OCI-LY3 (cell line): Measurements from ENCODE around the gene FBXW8.

Source experiments
- EZH2phosphoT487 ChIP-seq: fragments of 200-600 bp; shearing (Covaris generic); IDR thresholded peaks from 2 replicates; pipeline ENCODE4 v1.6.1; 2018; ENCODE audit warnings: antibody characterized with exemption, mixed run types, low read depth
- TF ChIP-seq, protein P1 (sequence below): fragments of 200-600, 300-600 bp; sonication (generic); IDR thresholded peaks from 2 replicates; pipeline ENCODE4 v1.5.1; 2014; ENCODE audit warnings: antibody characterized with exemption, low read length, low read depth

DNA sequence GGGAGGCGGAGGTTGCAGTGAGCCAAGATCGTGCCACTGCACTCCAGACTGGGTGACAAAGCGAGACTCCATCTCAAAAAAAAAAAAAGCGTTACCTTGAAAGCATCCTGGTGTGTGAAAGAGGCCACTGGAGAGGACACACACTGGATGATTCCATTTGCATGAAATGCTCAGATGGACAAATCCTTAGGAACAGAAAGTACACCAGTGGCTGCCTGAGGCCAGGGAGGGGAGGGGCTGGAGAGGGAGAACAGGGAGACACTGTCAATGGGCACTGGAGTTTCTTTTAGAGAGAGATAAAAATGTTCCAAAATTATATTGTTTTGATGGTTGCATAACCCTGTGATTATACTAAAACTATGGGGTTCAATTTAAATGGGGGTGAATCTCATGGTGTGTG, 168.7 kb downstream of the FBXW8 start:
- TF ChIP-seq, protein P1, sequence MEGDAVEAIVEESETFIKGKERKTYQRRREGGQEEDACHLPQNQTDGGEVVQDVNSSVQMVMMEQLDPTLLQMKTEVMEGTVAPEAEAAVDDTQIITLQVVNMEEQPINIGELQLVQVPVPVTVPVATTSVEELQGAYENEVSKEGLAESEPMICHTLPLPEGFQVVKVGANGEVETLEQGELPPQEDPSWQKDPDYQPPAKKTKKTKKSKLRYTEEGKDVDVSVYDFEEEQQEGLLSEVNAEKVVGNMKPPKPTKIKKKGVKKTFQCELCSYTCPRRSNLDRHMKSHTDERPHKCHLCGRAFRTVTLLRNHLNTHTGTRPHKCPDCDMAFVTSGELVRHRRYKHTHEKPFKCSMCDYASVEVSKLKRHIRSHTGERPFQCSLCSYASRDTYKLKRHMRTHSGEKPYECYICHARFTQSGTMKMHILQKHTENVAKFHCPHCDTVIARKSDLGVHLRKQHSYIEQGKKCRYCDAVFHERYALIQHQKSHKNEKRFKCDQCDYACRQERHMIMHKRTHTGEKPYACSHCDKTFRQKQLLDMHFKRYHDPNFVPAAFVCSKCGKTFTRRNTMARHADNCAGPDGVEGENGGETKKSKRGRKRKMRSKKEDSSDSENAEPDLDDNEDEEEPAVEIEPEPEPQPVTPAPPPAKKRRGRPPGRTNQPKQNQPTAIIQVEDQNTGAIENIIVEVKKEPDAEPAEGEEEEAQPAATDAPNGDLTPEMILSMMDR, result no peak
- TF ChIP-seq EZH2phosphoT487, result no peak
